ENCODE measurements around the gene PEBP1. TPM values are rescaled to one million over a fixed set of nuclear protein-coding genes. Genes with fewer than 3 reads are reported as not detected.

PEBP1 gene
- total and polyA plus RNA-seq, 2 of the 4 experiments (the other 2 are of a cell fraction): 129 to 161 TPM

GRCh38 chr12:118164798-118165486 is 29.0 kb downstream of the PEBP1 start:
- Histone ChIP-seq H2BK5ac (ENCODE audit: low read depth, low read length, poor library complexity, severe bottlenecking) (no peak overlapping the region), H3K36me3 (ENCODE audit: control insufficient read depth, insufficient read depth, low read length) (peaks cover 23% of the 10 kb centered on the region), H2BK120ac (ENCODE audit: low read depth, low read length) (no peak overlapping the region), H3K9me3 (ENCODE audit: control insufficient read depth, insufficient read depth, low read length) (no peaks in the 10 kb centered on the region), H2AK5ac (ENCODE audit: low read depth, low read length) (no peak overlapping the region), H3K56ac (ENCODE audit: extremely low read depth, insufficient read depth, low read length) (no peak overlapping the region), H3K18ac (ENCODE audit: low read depth, low read length) (no peak overlapping the region), H4K5ac (ENCODE audit: low read depth, low read length) (no peak overlapping the region), H3K27ac (ENCODE audit: insufficient read depth, low read length) (no peak overlapping the region), H3K27me3 (ENCODE audit: control insufficient read depth, insufficient read depth, low read length) (no peaks in the 10 kb centered on the region), H3K4me1 (ENCODE audit: control insufficient read depth, insufficient read depth, low read length) (no peaks in the 10 kb centered on the region), H2AFZ (replicated peaks; ENCODE audit: low read length, poor library complexity) (no peak overlapping the region), H3K9me1 (ENCODE audit: insufficient read depth, low read length) (no peaks in the 10 kb centered on the region), H2BK15ac (ENCODE audit: low read depth, low read length) (no peak overlapping the region), H3K14ac (replicated peaks; ENCODE audit: low read depth, low read length) (no peak overlapping the region), H4K20me1 (ENCODE audit: insufficient read depth, low read length) (no peaks in the 10 kb centered on the region; the same call in 1 of the 2 replicates), H3K79me1 (ENCODE audit: low read depth in 1 of 2, low read length in 2 of 2) (no peaks in the 10 kb centered on the region), H3K23ac (ENCODE audit: low read depth, low read length) (no peak overlapping the region), H4K8ac (ENCODE audit: low read depth in 2 of 2, low read length in 2 of 2) (no peak overlapping the region), H3K4me3 (ENCODE audit: insufficient read depth, low read depth, low read length) (no peak overlapping the region), H2AK9ac (replicated peaks; ENCODE audit: low read depth, low read length, poor library complexity) (no peak overlapping the region), H3K4me2 (ENCODE audit: low read depth, low read length) (no peak overlapping the region), H3K4ac (ENCODE audit: low read depth, low read length) (no peak overlapping the region), H4K91ac (ENCODE audit: insufficient read depth, low read depth, low read length) (no peak overlapping the region), H2BK20ac (ENCODE audit: low read depth, low read length) (no peak overlapping the region), H3K9ac (ENCODE audit: low read depth, low read length) (no peak overlapping the region)
- ATAC-seq (ENCODE audit: low read depth) (peak; percentile 75), DNase-seq (peak; percentile 33)
- intact Hi-C loops (cut with micrococcal nuclease): loop anchor here (1.0 kb wide), 1 partner anchor 211 kb away; the partner anchor contains the start of gene SUDS3
- in situ Hi-C loops (cut with MboI; ENCODE audit: low sequenced_read_pairs): no loop called here
- WGBS, 2 experiments (ENCODE audit: extremely low coverage in 2 of 2, insufficient read length in 1 of 2): no CpG with 5 or more reads among the region's 6 CpGs
- CTCF ChIA-PET: interaction anchor here (0.6 to 0.9 kb wide), 4 partner anchors 10 to 1255 kb away, joined by 3 to 4 read pairs (median 4); no protein-coding TSS in a partner anchor
- dilution Hi-C loops (cut with HindIII; ENCODE audit: low sequenced_read_pairs, unreplicated experiment): no loop called here
- TF ChIP-seq CEBPB (IDR thresholded peaks at IDR 0.05; ENCODE audit: low read depth, low read length): no peak
- peak; percentile 48 for TF ChIP-seq CTCF (conservative IDR thresholded peaks at IDR 0.05; ENCODE audit: low read depth, low read length)
- TF ChIP-seq RCOR1 (IDR thresholded peaks at IDR 0.05; ENCODE audit: insufficient replicate concordance, low read length): no peak
- TF ChIP-seq POLR2A (IDR thresholded peaks at IDR 0.05; ENCODE audit: low read depth, low read length): no peak
- TF ChIP-seq SMC3 (IDR thresholded peaks at IDR 0.05; ENCODE audit: low read depth, low read length): peak; percentile 23; the same call in 1 of the 2 replicates
- TF ChIP-seq NFE2L2 (IDR thresholded peaks at IDR 0.05; ENCODE audit: low read depth, low read length): no peak
- peak; percentile 58 for TF ChIP-seq RAD21 (IDR thresholded peaks at IDR 0.05; ENCODE audit: low read length)
- TF ChIP-seq CHD1 (IDR thresholded peaks at IDR 0.05; ENCODE audit: low read depth, low read length): no peak
- no peak for TF ChIP-seq MAFK (IDR thresholded peaks at IDR 0.05; ENCODE audit: low read depth, low read length)
- POLR2A ChIA-PET (ENCODE audit: unreplicated experiment): no interaction called here
- BruUV-seq (replicated peaks): no TSS peak

Data from IMR-90 (cell line).